Mesenteric fat pad (tissue), 1 donor: ENCODE results near the gene RHCE. TPM values are rescaled to one million over a fixed set of nuclear protein-coding genes. Genes with fewer than 3 reads are reported as not detected.
"Not testable (repeated sequence)": the region's sequence is repeated elsewhere in the genome, so short reads cannot be mapped to it uniquely, and the experiment has no call there.

Experiments
- DNase-seq: peaks from one replicate; pipeline ENCODE4 v3.0.0-alpha.2; 2020; ENCODE audit warnings: low spot score
- total RNA-seq: library from RNA; stranded (reverse); fragmentation: NEBNext Ultra II Directional; extraction: Animal tissue kit (Norgen Biotek cat#: 25700); gene quantifications from one replicate; pipeline ENCODE4 v1.2.1, GENCODE V29; 2021
- donor health status: DM: yes; HTN: yes; CAD: no.

RHCE gene
- total RNA-seq, 1 donor from 2014 or later = not detected

- no peak for DNase-seq
Measured at GRCh38 chr1:25349606-25350005, 71.0 kb downstream of the RHCE start.

GRCh38 chr1:25347556-25347955, 73.1 kb downstream of the RHCE start:
- no peak for DNase-seq

- no peak for DNase-seq
Measured at GRCh38 chr1:25343872-25344271, 76.8 kb downstream of the RHCE start.

GRCh38 chr1:25342846-25343245, 77.8 kb downstream of the RHCE start:
- DNase-seq = no peak

GRCh38 chr1:25341746-25342145, 78.9 kb downstream of the RHCE start:
- DNase-seq = no peak

GRCh38 chr1:25338986-25339385, 81.6 kb downstream of the RHCE start:
- DNase-seq = no peak

GRCh38 chr1:25338188-25338981, 82.2 kb downstream of the RHCE start, which contains the start of gene TMEM50A:
TMEM50A (plus strand) TSS chr1:25338334; CDS start chr1:25340487, 2,153 bp downstream.
- peak; percentile 95 for DNase-seq

GRCh38 chr1:25337483-25338187, 83.0 kb downstream of the RHCE start:
- DNase-seq = not testable (repeated sequence)

GRCh38 chr1:25336922-25337354, 83.7 kb downstream of the RHCE start:
- DNase-seq = not testable (repeated sequence)

GRCh38 chr1:25329950-25330349, 90.7 kb downstream of the RHCE start:
- not testable (repeated sequence) for DNase-seq

- DNase-seq = not testable (repeated sequence)
Measured at GRCh38 chr1:25329336-25329735, 91.3 kb downstream of the RHCE start.

- DNase-seq = not testable (repeated sequence)
Measured at GRCh38 chr1:25328791-25329185, 91.8 kb downstream of the RHCE start.

GRCh38 chr1:25327864-25328790, 92.5 kb downstream of the RHCE start:
- DNase-seq = not testable (repeated sequence)

GRCh38 chr1:25324407-25324806, 96.2 kb downstream of the RHCE start:
- DNase-seq = not testable (repeated sequence)

GRCh38 chr1:25322127-25322526, 98.5 kb downstream of the RHCE start:
- not testable (repeated sequence) for DNase-seq

- DNase-seq = not testable (repeated sequence)
Measured at GRCh38 chr1:25320314-25320938, 100.2 kb downstream of the RHCE start.

- not testable (repeated sequence) for DNase-seq
Measured at GRCh38 chr1:25312806-25313470, 107.7 kb downstream of the RHCE start.
